DOHH2 (cell line): ENCODE measurements around the gene CEP63.

ENCODE experiments used
- CTCF ChIP-seq: fragments of 200-600 bp; sonication (generic); IDR thresholded peaks from one replicate; pipeline ENCODE4 v1.5.1; 2014; ENCODE audit warnings: antibody characterized with exemption, mild to moderate bottlenecking, low read depth, low read length; ENCODE audit not compliant: poor library complexity, severe bottlenecking
- EZH2phosphoT487 ChIP-seq: fragments of 200-600 bp; sonication (generic); IDR thresholded peaks from 2 replicates; pipeline ENCODE4 v1.6.1; 2017; ENCODE audit warnings: borderline replicate concordance, mild to moderate bottlenecking, antibody characterized with exemption, low read length, moderate library complexity, mixed read lengths

GRCh38 chr3:134623615-134624245 lies 137.9 kb downstream of the CEP63 start:
- TF ChIP-seq CTCF (no peak), EZH2phosphoT487 (no peak)
